Measurements from ENCODE around the gene CHIT1.
"Not testable (repeated sequence)": the region's sequence is repeated elsewhere in the genome, so short reads cannot be mapped to it uniquely, and the experiment has no call there.

CHIT1 gene

GRCh38 chr1:203229471-203230135, at the start of gene CHIT1:
TSS of gene CHIT1 (minus strand) at chr1:203229673. CDS start at chr1:203229636, 37 bp downstream.
- peak; percentile 11 for DNase-seq (ENCODE audit: low read depth)

- peak; percentile 21 for DNase-seq (ENCODE audit: low read depth)
These were observed 49.5 kb upstream of the CHIT1 start for GRCh38 chr1:203278885-203279406.

DNA sequence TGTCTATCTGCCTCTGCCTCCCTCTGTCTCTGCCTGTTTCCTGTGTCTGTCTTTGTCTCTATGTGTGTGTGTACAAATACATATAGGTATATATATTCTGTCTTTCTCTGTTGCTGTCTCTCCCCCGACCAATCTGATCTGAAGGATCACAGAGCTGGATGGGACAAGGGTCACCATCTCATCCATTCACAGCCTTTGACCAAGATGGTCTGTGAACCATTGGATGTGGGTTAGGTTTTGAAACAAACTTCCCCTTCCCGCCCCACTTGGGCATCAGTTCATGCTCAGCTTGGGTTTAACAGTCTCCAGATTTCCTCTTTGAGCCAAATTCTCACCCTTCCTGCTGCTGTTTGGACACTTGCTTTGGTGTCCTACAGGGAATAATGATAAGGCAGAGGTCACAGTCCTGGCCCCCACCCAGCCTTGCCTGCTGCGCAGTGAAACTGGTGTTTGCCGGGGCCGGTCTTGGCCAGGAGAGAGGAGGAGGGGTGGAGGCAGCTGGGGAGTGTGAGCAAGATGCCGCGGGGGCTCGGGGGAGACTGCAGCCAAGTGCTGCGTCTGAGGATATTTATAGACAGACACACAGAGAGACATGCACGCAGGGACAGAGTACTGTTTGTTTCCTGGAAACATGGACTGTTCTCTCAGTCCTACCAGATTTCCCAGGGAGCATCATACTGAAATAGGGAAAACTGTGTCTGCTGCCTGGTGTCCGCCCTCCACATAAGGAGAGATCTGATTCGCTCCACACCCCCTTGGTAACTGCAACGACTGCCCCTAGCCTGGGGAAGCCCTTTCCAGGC, 48.8 kb upstream of the CHIT1 start:
- DNase-seq (ENCODE audit: low read depth): peak; percentile 57

- DNase-seq (ENCODE audit: low read depth): no peak
These were observed 47.6 kb upstream of the CHIT1 start for GRCh38 chr1:203276916-203277545.

GRCh38 chr1:203276408-203276807, 46.9 kb upstream of the CHIT1 start:
- DNase-seq (ENCODE audit: low read depth): no peak

DNA sequence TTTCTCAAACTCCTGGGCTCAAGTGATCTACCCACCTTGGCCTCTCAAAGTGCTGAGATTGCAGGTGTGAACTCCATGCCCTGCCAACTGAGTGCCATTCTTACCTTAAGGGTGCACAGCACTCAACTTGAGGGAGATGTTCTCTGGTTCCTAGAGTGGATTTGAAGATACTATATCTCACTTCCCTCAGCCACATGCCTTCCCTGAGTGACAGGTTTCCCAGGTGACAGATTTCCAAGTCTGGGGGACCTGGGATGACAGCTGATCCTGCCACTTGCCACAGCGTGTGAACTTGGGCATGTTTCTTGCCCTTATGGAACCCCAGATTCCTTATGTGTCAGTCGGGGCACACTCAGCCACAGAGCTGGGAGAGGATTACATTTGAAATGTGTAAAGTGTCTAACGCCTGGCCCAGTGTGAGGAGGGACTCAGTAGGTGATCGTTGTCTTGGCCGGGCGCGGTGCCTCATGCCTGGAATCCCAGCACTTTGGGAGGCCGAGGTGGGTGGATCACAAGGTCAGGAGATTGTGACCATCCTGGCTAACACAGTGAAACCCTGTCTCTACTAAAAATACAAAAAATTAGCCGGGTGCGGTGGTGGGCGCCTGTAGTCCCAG, 46.3 kb upstream of the CHIT1 start:
- no peak for DNase-seq (ENCODE audit: low read depth)

GRCh38 chr1:203274603-203275381, 45.3 kb upstream of the CHIT1 start:
- DNase-seq (ENCODE audit: low read depth): no peak

GRCh38 chr1:203273869-203274602, 44.6 kb upstream of the CHIT1 start:
- no peak for DNase-seq (ENCODE audit: low read depth)

- DNase-seq (ENCODE audit: low read depth): peak; percentile 86
These were observed 43.9 kb upstream of the CHIT1 start for GRCh38 chr1:203273206-203273868.

GRCh38 chr1:203272633-203273205, 43.2 kb upstream of the CHIT1 start:
- no peak for DNase-seq (ENCODE audit: low read depth)

- DNase-seq (ENCODE audit: low read depth): no peak
These were observed 42.6 kb upstream of the CHIT1 start for GRCh38 chr1:203271962-203272632.

GRCh38 chr1:203271018-203271743, 41.7 kb upstream of the CHIT1 start:
- DNase-seq (ENCODE audit: low read depth): peak; percentile 76

DNA sequence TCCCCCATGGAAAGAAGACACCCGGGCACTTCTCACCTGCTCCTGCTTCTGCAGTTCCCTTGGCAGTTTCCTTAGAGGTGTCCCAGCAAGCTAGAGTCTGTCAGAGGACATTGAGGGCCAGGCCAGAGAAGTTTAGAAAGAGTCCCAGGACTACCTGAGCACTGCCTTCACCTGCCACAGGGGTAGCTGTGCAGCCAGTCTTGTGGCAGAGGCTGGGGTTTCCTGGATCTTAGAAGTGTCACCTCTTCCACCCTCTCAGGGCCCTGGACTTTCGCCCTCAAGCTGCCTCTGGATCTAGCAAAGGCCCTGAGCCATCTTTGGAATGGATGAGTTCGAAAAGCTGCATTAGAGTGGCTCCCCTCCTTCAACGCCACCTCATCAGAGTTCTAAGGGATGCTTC, 41.0 kb upstream of the CHIT1 start:
- no peak for DNase-seq (ENCODE audit: low read depth)

DNA sequence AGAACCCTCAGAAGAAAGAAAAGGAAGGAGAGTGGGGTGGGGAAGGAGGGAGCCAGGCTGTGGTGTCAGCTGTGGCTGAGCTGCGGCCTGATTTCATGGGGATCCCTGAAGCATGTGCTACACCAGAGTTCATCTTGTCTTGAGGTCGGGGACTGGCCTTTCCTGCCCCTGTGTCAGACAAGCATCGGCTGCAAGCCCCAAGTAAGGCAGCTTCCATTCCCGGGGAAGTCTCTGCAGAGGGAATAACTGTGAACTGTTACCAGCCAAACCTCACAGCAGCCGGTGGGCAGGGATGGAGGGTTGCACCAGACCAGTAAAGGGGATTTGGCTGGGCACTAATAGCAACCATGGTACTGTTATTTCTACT, 40.2 kb upstream of the CHIT1 start:
- DNase-seq (ENCODE audit: low read depth): no peak

DNA sequence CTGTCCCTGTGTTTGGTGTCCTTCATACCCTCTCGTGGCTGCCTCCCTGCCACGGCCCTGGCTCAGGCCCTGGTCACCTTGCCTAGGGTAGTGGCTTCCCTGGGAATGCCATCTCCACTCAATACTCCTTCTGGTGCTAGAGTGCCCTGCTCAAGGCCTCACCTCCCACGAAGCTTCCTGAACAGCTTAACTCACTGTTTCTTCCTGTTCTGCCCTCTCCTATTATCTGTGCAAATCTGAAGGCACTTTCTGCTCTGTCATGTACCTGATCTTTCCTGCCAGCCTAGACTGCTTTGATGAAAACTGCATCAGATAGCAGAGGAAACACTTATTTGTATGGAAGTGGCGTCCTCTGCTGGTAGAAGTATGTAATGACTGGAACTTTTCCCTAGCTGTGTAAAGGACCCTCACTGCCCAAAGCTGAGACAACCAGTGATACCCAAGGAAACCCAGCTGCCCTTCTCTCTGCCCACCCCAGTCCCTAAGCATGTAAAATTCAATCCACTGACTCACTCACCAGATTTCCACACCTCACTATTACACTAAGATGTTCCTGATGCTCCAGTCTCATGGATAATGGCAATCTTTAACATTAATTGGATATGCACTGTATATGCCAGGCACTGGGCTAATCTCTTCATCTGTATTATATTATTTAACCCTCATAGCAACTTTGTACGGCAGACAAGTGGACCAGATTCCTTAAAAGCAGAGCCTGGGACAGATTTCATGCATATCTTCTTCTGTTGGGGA, 39.6 kb upstream of the CHIT1 start:
- DNase-seq (ENCODE audit: low read depth): peak; percentile 75

DNA sequence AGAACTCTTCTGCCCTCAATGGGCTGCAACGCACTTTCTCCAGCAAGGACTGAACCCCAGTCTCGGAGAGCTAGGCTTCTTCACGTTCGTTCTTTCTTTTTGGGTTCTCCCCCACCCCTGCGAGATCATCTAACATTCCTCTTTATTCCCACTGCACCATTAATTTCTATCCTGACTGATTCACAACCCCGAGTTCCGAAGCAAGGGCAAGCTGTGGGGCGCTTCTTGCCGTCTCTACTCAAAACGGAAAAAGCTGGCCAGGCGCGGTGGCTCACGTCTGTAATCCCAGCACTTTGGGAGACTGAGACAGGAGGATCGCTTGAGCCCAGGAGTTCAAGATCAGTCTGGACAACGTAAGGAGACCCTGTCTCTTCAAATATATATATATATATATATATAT, 38.4 kb upstream of the CHIT1 start:
- DNase-seq (ENCODE audit: low read depth): no peak

- peak; percentile 84 for DNase-seq (ENCODE audit: low read depth)
These were observed 37.9 kb upstream of the CHIT1 start for GRCh38 chr1:203267347-203267846.

- not testable (repeated sequence) for DNase-seq (ENCODE audit: low read depth)
These were observed 36.7 kb upstream of the CHIT1 start for GRCh38 chr1:203266140-203266539.
